ENCODE data around the gene UBE3D.

The UBE3D gene

DNA sequence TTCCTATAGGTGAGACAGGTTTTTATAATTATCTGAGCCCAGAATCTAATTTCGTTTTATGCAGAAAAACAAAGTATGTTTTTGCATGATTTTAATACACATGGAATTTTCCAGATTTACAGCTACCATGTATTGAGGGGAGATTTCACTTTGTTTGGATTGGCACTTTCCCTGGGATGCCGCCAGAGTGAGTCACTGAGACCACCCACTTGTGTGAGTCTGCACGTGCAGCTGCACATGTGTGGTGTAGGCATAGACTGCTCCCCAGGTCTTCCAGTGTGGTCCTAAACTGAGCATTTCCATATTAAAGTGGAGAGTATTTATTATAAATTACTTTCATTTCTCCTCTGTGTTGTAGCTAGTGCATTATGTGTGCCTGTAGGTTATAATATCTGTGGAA, 186.8 kb downstream of the UBE3D start:
- TF ChIP-seq, protein P1, sequence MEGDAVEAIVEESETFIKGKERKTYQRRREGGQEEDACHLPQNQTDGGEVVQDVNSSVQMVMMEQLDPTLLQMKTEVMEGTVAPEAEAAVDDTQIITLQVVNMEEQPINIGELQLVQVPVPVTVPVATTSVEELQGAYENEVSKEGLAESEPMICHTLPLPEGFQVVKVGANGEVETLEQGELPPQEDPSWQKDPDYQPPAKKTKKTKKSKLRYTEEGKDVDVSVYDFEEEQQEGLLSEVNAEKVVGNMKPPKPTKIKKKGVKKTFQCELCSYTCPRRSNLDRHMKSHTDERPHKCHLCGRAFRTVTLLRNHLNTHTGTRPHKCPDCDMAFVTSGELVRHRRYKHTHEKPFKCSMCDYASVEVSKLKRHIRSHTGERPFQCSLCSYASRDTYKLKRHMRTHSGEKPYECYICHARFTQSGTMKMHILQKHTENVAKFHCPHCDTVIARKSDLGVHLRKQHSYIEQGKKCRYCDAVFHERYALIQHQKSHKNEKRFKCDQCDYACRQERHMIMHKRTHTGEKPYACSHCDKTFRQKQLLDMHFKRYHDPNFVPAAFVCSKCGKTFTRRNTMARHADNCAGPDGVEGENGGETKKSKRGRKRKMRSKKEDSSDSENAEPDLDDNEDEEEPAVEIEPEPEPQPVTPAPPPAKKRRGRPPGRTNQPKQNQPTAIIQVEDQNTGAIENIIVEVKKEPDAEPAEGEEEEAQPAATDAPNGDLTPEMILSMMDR (IDR thresholded peaks at IDR 0.05; ENCODE audit: borderline replicate concordance, insufficient read depth, low read depth, low read length): no peak
- H3K4me3 ChIP-seq (ENCODE audit: low read depth, low read length): no peak overlapping the region

DNA sequence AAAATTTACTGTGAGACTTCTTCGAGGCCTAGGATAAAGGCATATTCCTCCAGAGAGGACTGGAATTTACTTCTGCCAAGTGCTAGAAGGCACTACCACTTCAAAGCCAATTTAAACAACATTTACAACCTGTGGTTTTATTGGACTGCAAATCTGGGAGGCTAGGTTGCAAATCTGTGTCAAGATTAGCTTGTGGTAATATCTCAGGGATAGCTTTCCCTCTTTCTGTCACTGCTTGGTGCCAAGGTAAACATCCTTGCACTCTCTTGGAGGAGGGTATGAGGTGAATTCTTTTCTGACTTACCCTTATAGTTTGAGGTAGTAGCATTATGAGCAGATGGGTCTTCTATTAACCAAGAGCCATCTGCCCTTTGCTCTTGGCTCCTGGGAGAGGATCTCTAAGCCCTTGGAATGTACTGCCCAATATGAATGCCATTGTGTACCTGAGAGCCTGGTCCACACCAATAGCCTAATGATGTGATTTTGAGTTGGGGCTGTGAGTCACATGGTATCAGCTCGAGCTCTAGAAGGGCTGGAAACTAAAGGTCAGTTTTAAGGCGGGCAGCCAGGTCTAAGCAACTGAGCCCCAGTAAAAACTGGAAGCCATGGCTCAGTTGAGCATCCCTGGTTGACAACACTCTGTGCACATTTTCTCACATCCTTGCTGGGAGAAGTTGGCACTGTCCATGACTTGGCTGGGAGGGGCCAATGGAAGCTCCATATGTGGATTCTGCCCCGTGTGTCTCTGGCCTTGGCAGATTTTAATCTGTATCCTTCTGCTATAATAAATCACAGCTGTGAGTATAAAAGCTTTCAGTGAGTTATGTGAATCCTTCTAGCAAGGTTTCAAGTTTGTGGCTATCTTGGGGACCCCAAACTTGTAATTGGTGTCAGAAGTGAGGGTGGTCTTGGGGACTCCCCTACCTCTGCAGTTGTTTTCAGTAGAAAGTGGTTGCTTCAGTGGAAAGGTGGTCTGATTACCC, 188.1 kb downstream of the UBE3D start:
- no peak overlapping the region for H3K4me3 ChIP-seq (ENCODE audit: low read depth, low read length)
- TF ChIP-seq, protein P1 (IDR thresholded peaks at IDR 0.05; ENCODE audit: borderline replicate concordance, insufficient read depth, low read depth, low read length): no peak

DNA sequence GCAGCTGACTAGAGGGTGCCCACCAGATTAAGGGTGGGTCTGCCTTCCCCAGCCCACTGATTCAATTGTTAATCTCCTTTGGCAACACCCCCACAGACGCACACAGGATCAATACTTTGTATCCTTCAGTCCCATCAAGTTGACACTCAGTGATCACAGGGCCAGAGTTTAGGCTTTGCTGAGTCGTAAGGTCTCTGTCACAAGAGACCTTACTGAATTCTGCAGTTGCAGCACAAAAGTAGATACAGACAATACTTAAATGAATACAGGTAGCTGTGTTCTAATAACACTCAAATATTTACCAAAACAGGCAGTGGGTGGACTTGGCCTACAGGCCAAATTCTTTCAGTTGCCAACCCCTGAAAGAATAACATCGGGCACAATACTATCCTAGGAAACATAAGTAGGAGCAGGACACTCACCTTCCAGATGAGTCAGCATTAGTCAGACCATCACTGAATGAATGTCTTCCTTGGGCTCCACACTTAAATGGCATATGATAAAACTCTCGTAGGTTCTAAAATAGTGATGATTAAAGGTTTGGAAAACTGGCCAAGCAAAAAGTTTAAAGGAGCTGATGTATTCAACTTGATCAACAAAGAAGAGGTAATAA, 190.0 kb downstream of the UBE3D start:
- TF ChIP-seq, protein P1 (IDR thresholded peaks at IDR 0.05; ENCODE audit: borderline replicate concordance, insufficient read depth, low read depth, low read length): no peak
- H3K4me3 ChIP-seq (ENCODE audit: low read depth, low read length): no peak overlapping the region

GRCh38 chr6:82874867-82875266, 190.8 kb downstream of the UBE3D start:
- TF ChIP-seq, protein P1 (IDR thresholded peaks at IDR 0.05; ENCODE audit: borderline replicate concordance, insufficient read depth, low read depth, low read length): no peak
- H3K4me3 ChIP-seq (ENCODE audit: low read depth, low read length): no peak overlapping the region

DNA sequence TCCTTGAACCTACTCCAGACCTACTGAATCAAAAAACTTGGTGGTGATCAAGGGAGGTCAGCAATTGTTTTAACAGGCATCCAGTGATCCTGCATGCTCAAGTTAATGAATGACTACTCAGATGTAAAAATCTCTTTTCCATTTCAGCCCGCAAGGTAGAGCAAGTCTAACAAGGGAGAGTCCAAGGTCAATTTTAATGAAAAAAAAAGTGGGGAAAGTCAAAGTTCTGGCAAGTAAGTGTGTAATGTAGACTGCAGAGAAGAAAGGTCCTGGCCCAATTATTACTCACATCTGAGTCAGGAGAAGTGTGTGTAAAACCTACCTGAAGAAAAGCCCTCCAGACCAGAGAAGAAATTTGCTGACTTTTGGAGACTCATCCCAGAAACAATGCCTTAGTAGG, 193.5 kb downstream of the UBE3D start:
- H3K4me3 ChIP-seq (ENCODE audit: low read depth, low read length): no peak overlapping the region
- TF ChIP-seq, protein P1 (IDR thresholded peaks at IDR 0.05; ENCODE audit: borderline replicate concordance, insufficient read depth, low read depth, low read length): no peak

- H3K4me3 ChIP-seq (ENCODE audit: low read depth, low read length): no peak overlapping the region
- TF ChIP-seq, protein P1 (IDR thresholded peaks at IDR 0.05; ENCODE audit: borderline replicate concordance, insufficient read depth, low read depth, low read length): no peak
Observed at GRCh38 chr6:82870582-82871172, 195.0 kb downstream of the UBE3D start.

All from GM12875 (cell line).